ENCODE data around the gene NFATC4.

DNA sequence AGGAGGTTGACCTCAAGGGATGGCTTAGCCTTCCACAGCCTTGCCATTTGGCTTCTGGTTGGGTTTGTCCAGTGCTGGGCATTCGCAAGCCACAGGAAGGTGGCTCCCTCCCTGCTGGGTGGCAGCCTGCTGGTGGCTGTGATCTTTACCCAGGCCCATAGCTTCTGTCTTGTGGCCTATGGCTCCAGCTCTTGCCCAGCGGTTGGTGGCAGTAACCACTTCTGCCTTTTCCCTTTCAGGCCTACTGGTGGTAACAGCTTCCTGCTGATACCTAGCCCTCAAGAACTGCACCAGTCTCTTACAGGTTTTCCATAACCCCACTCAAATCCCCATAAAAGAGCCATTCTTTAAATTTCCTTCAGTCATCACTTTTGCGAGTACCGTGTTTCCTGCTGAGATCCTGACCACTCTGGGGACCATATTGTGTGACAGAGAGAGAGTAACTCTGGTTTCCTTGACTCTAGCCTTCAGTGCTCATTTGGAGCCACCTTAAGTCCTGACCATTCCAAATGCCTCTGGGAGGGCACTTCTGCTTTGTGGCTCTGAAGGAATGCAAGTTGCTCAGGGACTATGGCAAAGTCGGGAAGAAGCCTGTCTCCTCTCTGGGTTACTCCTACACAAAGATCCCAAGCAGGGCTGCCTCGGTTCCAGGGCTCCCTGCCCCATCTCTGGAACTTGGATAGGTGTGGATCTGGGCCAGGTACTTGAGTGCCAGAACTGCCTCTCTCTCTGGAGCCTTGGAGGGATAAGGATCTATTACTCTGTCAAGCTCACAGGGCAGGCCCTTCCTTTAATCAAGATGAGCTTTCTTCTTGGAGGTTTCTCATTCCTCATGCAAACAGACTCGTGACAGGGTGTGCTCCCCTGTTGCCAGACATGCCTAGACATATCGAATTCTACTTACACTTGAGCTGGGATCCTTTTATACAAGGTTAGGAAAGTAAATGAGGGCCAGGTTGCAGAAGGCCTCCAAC is 27.9 kb downstream of the NFATC4 start:
- TF ChIP-seq EZH2 (IDR thresholded peaks at IDR 0.05; ENCODE audit: insufficient read depth, poor library complexity, severe bottlenecking) = no peak
- TF ChIP-seq EZH2phosphoT487 (IDR thresholded peaks at IDR 0.05; ENCODE audit: insufficient read depth, low read depth) = no peak
